Body of pancreas (tissue), 4 donors: ENCODE results near the gene DNAH3.

ENCODE experiments used
- POLR2A ChIP-seq, 3 donors: fragments of 450-650 bp; IDR thresholded peaks; one replicate each; pipeline ENCODE4 v1.6.1; 2016; ENCODE audit warnings: antibody characterized with exemption in 3 of 3, mild to moderate bottlenecking in 2 of 3
- TF ChIP-seq, protein P1 (sequence below), 7 experiments: fragments of 450-650 bp in 4 of 7; fragments of 200-600 bp in 3 of 7; sonication (generic) in 3 of 7; IDR thresholded peaks; one replicate each; pipeline ENCODE4 v1.5.1; 2016 to 2019; ENCODE audit warnings: antibody characterized with exemption in 7 of 7

DNA sequence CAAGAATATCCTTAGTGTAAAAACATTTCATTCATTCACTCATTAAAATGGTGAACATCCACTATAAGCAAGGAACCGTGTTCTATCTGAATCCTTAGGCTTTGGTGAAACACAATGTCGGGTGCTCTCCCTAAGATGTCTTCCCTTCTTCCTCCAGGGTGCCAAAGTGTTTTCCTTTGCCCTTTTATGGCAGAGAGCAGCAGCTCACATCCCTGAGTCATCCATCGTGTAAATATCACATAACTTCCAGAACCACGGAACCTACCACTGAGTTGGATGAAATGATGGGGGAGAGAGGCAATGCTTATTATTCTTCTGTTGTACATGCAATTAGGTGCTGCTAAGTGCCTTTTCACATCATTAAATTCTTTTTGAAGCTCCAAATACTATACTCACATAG lies 50.2 kb downstream of the DNAH3 start:
- TF ChIP-seq, protein P1, sequence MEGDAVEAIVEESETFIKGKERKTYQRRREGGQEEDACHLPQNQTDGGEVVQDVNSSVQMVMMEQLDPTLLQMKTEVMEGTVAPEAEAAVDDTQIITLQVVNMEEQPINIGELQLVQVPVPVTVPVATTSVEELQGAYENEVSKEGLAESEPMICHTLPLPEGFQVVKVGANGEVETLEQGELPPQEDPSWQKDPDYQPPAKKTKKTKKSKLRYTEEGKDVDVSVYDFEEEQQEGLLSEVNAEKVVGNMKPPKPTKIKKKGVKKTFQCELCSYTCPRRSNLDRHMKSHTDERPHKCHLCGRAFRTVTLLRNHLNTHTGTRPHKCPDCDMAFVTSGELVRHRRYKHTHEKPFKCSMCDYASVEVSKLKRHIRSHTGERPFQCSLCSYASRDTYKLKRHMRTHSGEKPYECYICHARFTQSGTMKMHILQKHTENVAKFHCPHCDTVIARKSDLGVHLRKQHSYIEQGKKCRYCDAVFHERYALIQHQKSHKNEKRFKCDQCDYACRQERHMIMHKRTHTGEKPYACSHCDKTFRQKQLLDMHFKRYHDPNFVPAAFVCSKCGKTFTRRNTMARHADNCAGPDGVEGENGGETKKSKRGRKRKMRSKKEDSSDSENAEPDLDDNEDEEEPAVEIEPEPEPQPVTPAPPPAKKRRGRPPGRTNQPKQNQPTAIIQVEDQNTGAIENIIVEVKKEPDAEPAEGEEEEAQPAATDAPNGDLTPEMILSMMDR (IDR thresholded peaks at IDR 0.05) = no peak
- no peak for TF ChIP-seq POLR2A (IDR thresholded peaks at IDR 0.05)
